Measurements from ENCODE around the gene NEK7. TPM values are rescaled to one million over a fixed set of nuclear protein-coding genes. Genes with fewer than 3 reads are reported as not detected.
A peak's percentile ranks its signal among the peaks of the same experiment; 100 is the strongest.

NEK7 gene
- total and polyA plus RNA-seq, 9 of the 15 experiments (the other 6 are each of a cell fraction or from before 2014, with no cell fraction given): 8.5 to 37.3 (median 27.7) TPM

- CTCF ChIA-PET (ENCODE audit: low intra/inter-chr PET ratio): no interaction called here
- TF ChIP-seq NFIX (CRISPR knock-in tag; IDR thresholded peaks at IDR 0.05; ENCODE audit: low read depth) (no peak), TEAD4 (IDR thresholded peaks at IDR 0.05; ENCODE audit: low read length) (peak; percentile 59), TEAD4 (CRISPR knock-in tag; IDR thresholded peaks at IDR 0.05; ENCODE audit: borderline replicate concordance) (no peak), ATF2 (CRISPR knock-in tag; IDR thresholded peaks at IDR 0.05) (no peak), TAL1 (IDR thresholded peaks at IDR 0.05) (peak; percentile 35), ZFP30 (CRISPR knock-in tag; IDR thresholded peaks at IDR 0.05; ENCODE audit: borderline replicate concordance) (no peak), MGA (IDR thresholded peaks at IDR 0.05) (no peak), CHD1 (IDR thresholded peaks at IDR 0.05; ENCODE audit: low read length) (no peak), ZNF134 (CRISPR knock-in tag; conservative IDR thresholded peaks at IDR 0.05) (no peak), HNRNPLL (IDR thresholded peaks at IDR 0.05; ENCODE audit: low read depth, low read length, poor library complexity, severe bottlenecking) (no peak)
Measured at GRCh38 chr1:198150369-198150768, 6.4 kb upstream of the NEK7 start.

More at GRCh38 chr1:198150369-198150768, 6.4 kb upstream of the NEK7 start:
- H3K9me1 ChIP-seq (ENCODE audit: control insufficient read depth, insufficient read depth, low read length): no peaks in the 10 kb centered on the region
- H2AFZ ChIP-seq (ENCODE audit: low read depth, low read length): no peak overlapping the region; the same call in 1 of the 2 replicates
- POLR2A ChIA-PET: no interaction called here
- no peaks in the 10 kb centered on the region for H3K27me3 ChIP-seq (ENCODE audit: control insufficient read depth in 2 of 2, insufficient read depth in 2 of 2, low read length in 2 of 2)
- H3K36me3 ChIP-seq (ENCODE audit: control insufficient read depth, insufficient read depth, low read length): no peaks in the 10 kb centered on the region
- no TSS peak for BruUV-seq (replicated peaks)
- H3K9me3 ChIP-seq (replicated peaks; ENCODE audit: control insufficient read depth, insufficient read depth, low read depth, low read length): peaks cover 2% of the 10 kb centered on the region; the same call in 1 of the 2 replicates
- H4K20me1 ChIP-seq (replicated peaks; ENCODE audit: control insufficient read depth, insufficient read depth, low read length): no peaks in the 10 kb centered on the region
- intact Hi-C loops (cut with micrococcal nuclease): no loop called here
- no peak overlapping the region for H3K4me2 ChIP-seq (ENCODE audit: insufficient read depth, low read length)
- 0% methylated on average over 1 of the region's 1 CpG for whole genome bisulfite sequencing (ENCODE audit: insufficient coverage, low coverage, missing lambda C conversion rate)
- H3K79me2 ChIP-seq (ENCODE audit: control insufficient read depth, insufficient read depth, low read length): no peaks in the 10 kb centered on the region
- DNase-seq (ENCODE audit: extremely low read depth in 1 of 4, low spot score in 3 of 4) (no peak), ATAC-seq (no peak), FAIRE-seq (no peak)
- no peak overlapping the region for H3K9ac ChIP-seq (ENCODE audit: insufficient read depth in 1 of 2, low read depth in 2 of 2, low read length in 2 of 2)
- in situ Hi-C loops (cut with MboI): no loop called here
- peaks cover 0 to 9% of the 10 kb centered on the region in 2 experiments; a peak in 1 of 5 replicates for H3K4me1 ChIP-seq (replicated peaks in 1 of 2; ENCODE audit: control insufficient read depth in 2 of 2, insufficient read depth in 2 of 2, low read length in 2 of 2)
- H3K4me3 ChIP-seq: no peak overlapping the region
- no peak overlapping the region for H3K27ac ChIP-seq (ENCODE audit: extremely low read depth, low read depth, low read length)
